GM23338 (cell line): ENCODE results near the gene CSNK2B. TPM values are rescaled to one million over a fixed set of nuclear protein-coding genes. Genes with fewer than 3 reads are reported as not detected.

Experiments used
- ATAC-seq: fragments of 200-7000 bp; cut with Tn5 transposase; 3 replicates; pipeline ENCODE4 v1.9.1; 2020
- DNase-seq: peaks from one replicate; pipeline ENCODE4 v3.0.0-alpha.2; 2015; ENCODE audit warnings: low spot score
- H2AFZ ChIP-seq: fragments of 200-600 bp; sonication (generic); 2 replicates; pipeline ENCODE4 v1.8.0; 2016; ENCODE audit warnings: antibody characterized with exemption, mild to moderate bottlenecking, moderate library complexity
- H3F3A ChIP-seq: fragments of 200-600 bp; sonication (generic); replicated peaks from 2 replicates; pipeline ENCODE4 v1.8.0; 2017; ENCODE audit warnings: antibody characterized with exemption, mixed run types, low read depth
- H3K27ac ChIP-seq: fragments of 200-600 bp; sonication (generic); 2 replicates; pipeline ENCODE4 v1.6.1; 2016; ENCODE audit warnings: low read depth
- H3K27me3 ChIP-seq: fragments of 200-600 bp; sonication (generic); 2 replicates; pipeline ENCODE4 v1.8.0; 2016; ENCODE audit warnings: mild to moderate bottlenecking, mixed run types, moderate library complexity; ENCODE audit not compliant: insufficient read depth
- H3K36me3 ChIP-seq: fragments of 200-600 bp; sonication (generic); 2 replicates; pipeline ENCODE4 v1.8.0; 2016; ENCODE audit warnings: mild to moderate bottlenecking; ENCODE audit not compliant: insufficient read depth
- H3K4me1 ChIP-seq: fragments of 200-600 bp; sonication (generic); 2 replicates; pipeline ENCODE4 v1.8.0; 2016; ENCODE audit warnings: mild to moderate bottlenecking, moderate library complexity; ENCODE audit not compliant: insufficient read depth
- H3K4me2 ChIP-seq: fragments of 200-600 bp; sonication (generic); 2 replicates; pipeline ENCODE4 v1.7.1; 2017; ENCODE audit warnings: mixed run types
- H3K4me3 ChIP-seq: fragments of 200-600 bp; sonication (generic); 2 replicates; pipeline ENCODE4 v1.6.1; 2016; ENCODE audit warnings: mixed run types
- H3K79me2 ChIP-seq: fragments of 200-600 bp; sonication (generic); replicated peaks from 2 replicates; pipeline ENCODE4 v1.8.0; 2017; ENCODE audit warnings: mild to moderate bottlenecking; ENCODE audit not compliant: insufficient read depth
- H3K9me2 ChIP-seq: fragments of 200-600 bp; sonication (generic); 2 replicates; pipeline ENCODE4 v1.8.0; 2017; ENCODE audit not compliant: insufficient read depth
- H4K20me1 ChIP-seq: fragments of 200-600 bp; sonication (generic); replicated peaks from 2 replicates; pipeline ENCODE4 v1.8.0; 2017; ENCODE audit warnings: mild to moderate bottlenecking; ENCODE audit not compliant: insufficient read depth
- H3K27ac Mint-ChIP-seq: 2 replicates; pipeline ENCODE4 v1.8.0; 2020; ENCODE audit warnings: inconsistent platforms, mild to moderate bottlenecking, moderate library complexity, mixed read lengths
- H3K27me3 Mint-ChIP-seq: 3 replicates; pipeline ENCODE4 v1.8.0; 2022; ENCODE audit warnings: low read depth, mild to moderate bottlenecking, moderate library complexity, mixed read lengths, inconsistent platforms; ENCODE audit not compliant: insufficient read depth, poor library complexity
- H3K36me3 Mint-ChIP-seq: 3 replicates; pipeline ENCODE4 v1.8.0; 2021; ENCODE audit warnings: low read depth, mild to moderate bottlenecking, inconsistent platforms, moderate library complexity, mixed read lengths
- H3K4me1 Mint-ChIP-seq: 3 replicates; pipeline ENCODE4 v1.8.0; 2020; ENCODE audit warnings: mild to moderate bottlenecking, inconsistent platforms, mixed read lengths
- H3K4me3 Mint-ChIP-seq: 3 replicates; pipeline ENCODE4 v1.8.0; 2021; ENCODE audit warnings: moderate library complexity, mild to moderate bottlenecking, inconsistent platforms, mixed read lengths
- H3K9me3 Mint-ChIP-seq: 3 replicates; pipeline ENCODE4 v1.8.0; 2020; ENCODE audit warnings: moderate library complexity, mild to moderate bottlenecking, inconsistent platforms, mixed read lengths
- CREB1 ChIP-seq: fragments of 250-450 bp; sonication (Bioruptor Pico); IDR thresholded peaks from 2 replicates; pipeline ENCODE4 v1.5.0; 2020; ENCODE audit warnings: low read depth, mild to moderate bottlenecking, moderate library complexity
- EZH2 ChIP-seq: fragments of 200-600 bp; sonication (generic); IDR thresholded peaks from one replicate; pipeline ENCODE4 v1.8.0; 2017; ENCODE audit warnings: antibody characterized with exemption, mild to moderate bottlenecking, low read depth; ENCODE audit not compliant: unreplicated experiment
- EZH2phosphoT487 ChIP-seq: fragments of 200-600 bp; sonication (generic); IDR thresholded peaks from one replicate; pipeline ENCODE4 v1.8.1; 2018; ENCODE audit warnings: antibody characterized with exemption; ENCODE audit not compliant: unreplicated experiment
- JUNB ChIP-seq: IDR thresholded peaks from one replicate; pipeline ENCODE4 v1.6.1; 2016; ENCODE audit warnings: antibody characterized with exemption; ENCODE audit not compliant: unreplicated experiment
- NANOG ChIP-seq: IDR thresholded peaks from 2 replicates; pipeline ENCODE4 v1.6.1; 2016; ENCODE audit warnings: antibody characterized with exemption, borderline replicate concordance
- POLR2AphosphoS5 ChIP-seq: IDR thresholded peaks from 2 replicates; pipeline ENCODE4 v1.6.1; 2016; ENCODE audit warnings: antibody characterized with exemption, low read depth
- STAT1 ChIP-seq: IDR thresholded peaks from one replicate; pipeline ENCODE4 v1.6.1; 2016; ENCODE audit warnings: antibody characterized with exemption; ENCODE audit not compliant: unreplicated experiment
- ZNF114 ChIP-seq: fragments of 250-450 bp; sonication (Bioruptor Pico); IDR thresholded peaks from 2 replicates; pipeline ENCODE4 v1.5.0; 2020; ENCODE audit warnings: mild to moderate bottlenecking, moderate library complexity
- ZNF331 ChIP-seq: fragments of 250-450 bp; sonication (Bioruptor Pico); IDR thresholded peaks from 2 replicates; pipeline ENCODE4 v1.5.0; 2020; ENCODE audit warnings: low read depth, mild to moderate bottlenecking, moderate library complexity
- polyA plus RNA-seq: library from polyadenylated mRNA; unstranded; fragments of >200 nt; fragmentation: Nextera tagmentation; extraction: Ambion mirVana; gene quantifications from 2 replicates; pipeline ENCODE4 v1.2.1, GENCODE V29; 2016
- total RNA-seq: library from RNA; depleted of rRNA; stranded (reverse); fragments of >200 nt; shearing (Covaris generic); gene quantifications from 2 replicates; pipeline ENCODE4 v1.2.3, GENCODE V29; 2014
- TF ChIP-seq, protein P1 (sequence below): IDR thresholded peaks from one replicate; pipeline ENCODE4 v1.6.1; 2018; ENCODE audit warnings: antibody characterized with exemption; ENCODE audit not compliant: unreplicated experiment
- TF ChIP-seq, protein P2 (sequence below): IDR thresholded peaks from 2 replicates; pipeline ENCODE4 v1.6.1; 2016; ENCODE audit warnings: antibody characterized with exemption
- TF ChIP-seq, protein P3 (sequence below): fragments of 250-450 bp; sonication (Bioruptor Pico); IDR thresholded peaks from 2 replicates; pipeline ENCODE4 v1.5.0; 2020; ENCODE audit warnings: mild to moderate bottlenecking, moderate library complexity
- TF ChIP-seq, protein P4 (sequence below), 2 experiments: fragments of 200-600 bp in 1 of 2; sonication (generic) in 1 of 2; conservative IDR thresholded peaks; 2 replicates each; pipeline versions ENCODE4 v1.5.1 to v1.6.1; 2016 to 2017; ENCODE audit warnings: antibody characterized with exemption in 2 of 2, low read depth in 2 of 2, mild to moderate bottlenecking in 2 of 2, moderate library complexity in 1 of 2

Gene CSNK2B
- total and polyA plus RNA-seq, 2 experiments from 2014 or later = 260 to 271 TPM

DNA sequence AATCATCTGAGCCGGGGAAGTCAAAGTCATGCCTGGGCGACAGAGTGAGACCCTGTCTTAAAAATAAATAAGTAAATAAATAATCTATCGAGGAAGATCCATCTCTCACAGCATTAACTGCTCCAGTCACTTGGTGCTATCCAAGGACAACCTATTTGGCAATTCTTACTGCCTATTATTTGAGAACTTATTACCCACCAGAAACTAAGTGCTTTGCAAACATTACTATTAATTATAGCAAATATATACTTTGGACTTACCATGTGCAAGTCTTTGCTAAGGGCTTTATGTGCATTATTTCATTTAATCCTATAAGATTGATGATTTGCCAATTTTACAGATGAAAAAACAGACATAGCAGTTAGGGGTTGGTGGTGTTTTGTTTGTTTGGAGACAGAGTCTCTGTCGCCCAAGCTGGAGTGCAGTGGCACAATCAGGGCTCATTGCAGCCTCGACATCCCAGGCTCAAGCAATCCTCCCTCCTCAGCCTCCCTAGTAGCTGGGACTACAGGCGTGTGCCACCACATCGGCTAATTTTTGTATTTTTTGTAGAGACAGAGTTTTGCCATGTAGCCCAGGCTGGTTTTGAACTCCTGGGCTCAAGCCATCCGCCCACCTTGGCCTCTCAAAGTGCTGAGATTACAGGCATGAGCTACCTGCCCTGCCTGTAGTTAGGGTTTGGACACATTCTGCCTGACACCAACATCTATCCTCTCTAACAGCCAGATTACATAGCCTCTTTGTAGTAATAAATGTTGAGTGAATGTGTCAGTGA lies 11.1 kb upstream of the CSNK2B start:
- TF ChIP-seq, protein P1, sequence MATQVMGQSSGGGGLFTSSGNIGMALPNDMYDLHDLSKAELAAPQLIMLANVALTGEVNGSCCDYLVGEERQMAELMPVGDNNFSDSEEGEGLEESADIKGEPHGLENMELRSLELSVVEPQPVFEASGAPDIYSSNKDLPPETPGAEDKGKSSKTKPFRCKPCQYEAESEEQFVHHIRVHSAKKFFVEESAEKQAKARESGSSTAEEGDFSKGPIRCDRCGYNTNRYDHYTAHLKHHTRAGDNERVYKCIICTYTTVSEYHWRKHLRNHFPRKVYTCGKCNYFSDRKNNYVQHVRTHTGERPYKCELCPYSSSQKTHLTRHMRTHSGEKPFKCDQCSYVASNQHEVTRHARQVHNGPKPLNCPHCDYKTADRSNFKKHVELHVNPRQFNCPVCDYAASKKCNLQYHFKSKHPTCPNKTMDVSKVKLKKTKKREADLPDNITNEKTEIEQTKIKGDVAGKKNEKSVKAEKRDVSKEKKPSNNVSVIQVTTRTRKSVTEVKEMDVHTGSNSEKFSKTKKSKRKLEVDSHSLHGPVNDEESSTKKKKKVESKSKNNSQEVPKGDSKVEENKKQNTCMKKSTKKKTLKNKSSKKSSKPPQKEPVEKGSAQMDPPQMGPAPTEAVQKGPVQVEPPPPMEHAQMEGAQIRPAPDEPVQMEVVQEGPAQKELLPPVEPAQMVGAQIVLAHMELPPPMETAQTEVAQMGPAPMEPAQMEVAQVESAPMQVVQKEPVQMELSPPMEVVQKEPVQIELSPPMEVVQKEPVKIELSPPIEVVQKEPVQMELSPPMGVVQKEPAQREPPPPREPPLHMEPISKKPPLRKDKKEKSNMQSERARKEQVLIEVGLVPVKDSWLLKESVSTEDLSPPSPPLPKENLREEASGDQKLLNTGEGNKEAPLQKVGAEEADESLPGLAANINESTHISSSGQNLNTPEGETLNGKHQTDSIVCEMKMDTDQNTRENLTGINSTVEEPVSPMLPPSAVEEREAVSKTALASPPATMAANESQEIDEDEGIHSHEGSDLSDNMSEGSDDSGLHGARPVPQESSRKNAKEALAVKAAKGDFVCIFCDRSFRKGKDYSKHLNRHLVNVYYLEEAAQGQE = no peak
- TF ChIP-seq JUNB (no peak), CREB1 (CRISPR knock-in tag) (no peak), EZH2phosphoT487 (no peak), NANOG (no peak), POLR2AphosphoS5 (no peak), ZNF114 (CRISPR knock-in tag) (no peak), STAT1 (no peak), ZNF331 (CRISPR knock-in tag) (no peak), EZH2 (no peak)
- TF ChIP-seq, protein P2, sequence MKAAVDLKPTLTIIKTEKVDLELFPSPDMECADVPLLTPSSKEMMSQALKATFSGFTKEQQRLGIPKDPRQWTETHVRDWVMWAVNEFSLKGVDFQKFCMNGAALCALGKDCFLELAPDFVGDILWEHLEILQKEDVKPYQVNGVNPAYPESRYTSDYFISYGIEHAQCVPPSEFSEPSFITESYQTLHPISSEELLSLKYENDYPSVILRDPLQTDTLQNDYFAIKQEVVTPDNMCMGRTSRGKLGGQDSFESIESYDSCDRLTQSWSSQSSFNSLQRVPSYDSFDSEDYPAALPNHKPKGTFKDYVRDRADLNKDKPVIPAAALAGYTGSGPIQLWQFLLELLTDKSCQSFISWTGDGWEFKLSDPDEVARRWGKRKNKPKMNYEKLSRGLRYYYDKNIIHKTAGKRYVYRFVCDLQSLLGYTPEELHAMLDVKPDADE = no peak
- TF ChIP-seq, protein P3, sequence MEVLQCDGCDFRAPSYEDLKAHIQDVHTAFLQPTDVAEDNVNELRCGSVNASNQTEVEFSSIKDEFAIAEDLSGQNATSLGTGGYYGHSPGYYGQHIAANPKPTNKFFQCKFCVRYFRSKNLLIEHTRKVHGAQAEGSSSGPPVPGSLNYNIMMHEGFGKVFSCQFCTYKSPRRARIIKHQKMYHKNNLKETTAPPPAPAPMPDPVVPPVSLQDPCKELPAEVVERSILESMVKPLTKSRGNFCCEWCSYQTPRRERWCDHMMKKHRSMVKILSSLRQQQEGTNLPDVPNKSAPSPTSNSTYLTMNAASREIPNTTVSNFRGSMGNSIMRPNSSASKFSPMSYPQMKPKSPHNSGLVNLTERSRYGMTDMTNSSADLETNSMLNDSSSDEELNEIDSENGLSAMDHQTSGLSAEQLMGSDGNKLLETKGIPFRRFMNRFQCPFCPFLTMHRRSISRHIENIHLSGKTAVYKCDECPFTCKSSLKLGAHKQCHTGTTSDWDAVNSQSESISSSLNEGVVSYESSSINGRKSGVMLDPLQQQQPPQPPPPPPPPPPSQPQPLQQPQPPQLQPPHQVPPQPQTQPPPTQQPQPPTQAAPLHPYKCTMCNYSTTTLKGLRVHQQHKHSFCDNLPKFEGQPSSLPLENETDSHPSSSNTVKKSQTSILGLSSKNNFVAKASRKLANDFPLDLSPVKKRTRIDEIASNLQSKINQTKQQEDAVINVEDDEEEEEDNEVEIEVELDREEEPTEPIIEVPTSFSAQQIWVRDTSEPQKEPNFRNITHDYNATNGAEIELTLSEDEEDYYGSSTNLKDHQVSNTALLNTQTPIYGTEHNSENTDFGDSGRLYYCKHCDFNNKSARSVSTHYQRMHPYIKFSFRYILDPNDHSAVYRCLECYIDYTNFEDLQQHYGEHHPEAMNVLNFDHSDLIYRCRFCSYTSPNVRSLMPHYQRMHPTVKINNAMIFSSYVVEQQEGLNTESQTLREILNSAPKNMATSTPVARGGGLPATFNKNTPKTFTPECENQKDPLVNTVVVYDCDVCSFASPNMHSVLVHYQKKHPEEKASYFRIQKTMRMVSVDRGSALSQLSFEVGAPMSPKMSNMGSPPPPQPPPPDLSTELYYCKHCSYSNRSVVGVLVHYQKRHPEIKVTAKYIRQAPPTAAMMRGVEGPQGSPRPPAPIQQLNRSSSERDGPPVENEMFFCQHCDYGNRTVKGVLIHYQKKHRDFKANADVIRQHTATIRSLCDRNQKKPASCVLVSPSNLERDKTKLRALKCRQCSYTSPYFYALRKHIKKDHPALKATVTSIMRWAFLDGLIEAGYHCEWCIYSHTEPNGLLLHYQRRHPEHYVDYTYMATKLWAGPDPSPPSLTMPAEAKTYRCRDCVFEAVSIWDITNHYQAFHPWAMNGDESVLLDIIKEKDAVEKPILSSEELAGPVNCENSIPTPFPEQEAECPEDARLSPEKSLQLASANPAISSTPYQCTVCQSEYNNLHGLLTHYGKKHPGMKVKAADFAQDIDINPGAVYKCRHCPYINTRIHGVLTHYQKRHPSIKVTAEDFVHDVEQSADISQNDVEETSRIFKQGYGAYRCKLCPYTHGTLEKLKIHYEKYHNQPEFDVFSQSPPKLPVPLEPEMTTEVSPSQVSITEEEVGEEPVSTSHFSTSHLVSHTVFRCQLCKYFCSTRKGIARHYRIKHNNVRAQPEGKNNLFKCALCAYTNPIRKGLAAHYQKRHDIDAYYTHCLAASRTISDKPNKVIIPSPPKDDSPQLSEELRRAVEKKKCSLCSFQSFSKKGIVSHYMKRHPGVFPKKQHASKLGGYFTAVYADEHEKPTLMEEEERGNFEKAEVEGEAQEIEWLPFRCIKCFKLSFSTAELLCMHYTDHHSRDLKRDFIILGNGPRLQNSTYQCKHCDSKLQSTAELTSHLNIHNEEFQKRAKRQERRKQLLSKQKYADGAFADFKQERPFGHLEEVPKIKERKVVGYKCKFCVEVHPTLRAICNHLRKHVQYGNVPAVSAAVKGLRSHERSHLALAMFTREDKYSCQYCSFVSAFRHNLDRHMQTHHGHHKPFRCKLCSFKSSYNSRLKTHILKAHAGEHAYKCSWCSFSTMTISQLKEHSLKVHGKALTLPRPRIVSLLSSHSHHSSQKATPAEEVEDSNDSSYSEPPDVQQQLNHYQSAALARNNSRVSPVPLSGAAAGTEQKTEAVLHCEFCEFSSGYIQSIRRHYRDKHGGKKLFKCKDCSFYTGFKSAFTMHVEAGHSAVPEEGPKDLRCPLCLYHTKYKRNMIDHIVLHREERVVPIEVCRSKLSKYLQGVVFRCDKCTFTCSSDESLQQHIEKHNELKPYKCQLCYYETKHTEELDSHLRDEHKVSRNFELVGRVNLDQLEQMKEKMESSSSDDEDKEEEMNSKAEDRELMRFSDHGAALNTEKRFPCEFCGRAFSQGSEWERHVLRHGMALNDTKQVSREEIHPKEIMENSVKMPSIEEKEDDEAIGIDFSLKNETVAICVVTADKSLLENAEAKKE (CRISPR knock-in tag) = no peak
- TF ChIP-seq, protein P4, sequence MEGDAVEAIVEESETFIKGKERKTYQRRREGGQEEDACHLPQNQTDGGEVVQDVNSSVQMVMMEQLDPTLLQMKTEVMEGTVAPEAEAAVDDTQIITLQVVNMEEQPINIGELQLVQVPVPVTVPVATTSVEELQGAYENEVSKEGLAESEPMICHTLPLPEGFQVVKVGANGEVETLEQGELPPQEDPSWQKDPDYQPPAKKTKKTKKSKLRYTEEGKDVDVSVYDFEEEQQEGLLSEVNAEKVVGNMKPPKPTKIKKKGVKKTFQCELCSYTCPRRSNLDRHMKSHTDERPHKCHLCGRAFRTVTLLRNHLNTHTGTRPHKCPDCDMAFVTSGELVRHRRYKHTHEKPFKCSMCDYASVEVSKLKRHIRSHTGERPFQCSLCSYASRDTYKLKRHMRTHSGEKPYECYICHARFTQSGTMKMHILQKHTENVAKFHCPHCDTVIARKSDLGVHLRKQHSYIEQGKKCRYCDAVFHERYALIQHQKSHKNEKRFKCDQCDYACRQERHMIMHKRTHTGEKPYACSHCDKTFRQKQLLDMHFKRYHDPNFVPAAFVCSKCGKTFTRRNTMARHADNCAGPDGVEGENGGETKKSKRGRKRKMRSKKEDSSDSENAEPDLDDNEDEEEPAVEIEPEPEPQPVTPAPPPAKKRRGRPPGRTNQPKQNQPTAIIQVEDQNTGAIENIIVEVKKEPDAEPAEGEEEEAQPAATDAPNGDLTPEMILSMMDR (conservative IDR thresholded peaks at IDR 0.05; ENCODE audit: low read depth in 2 of 2) = no peak
- H3K27ac Mint-ChIP-seq = no peak overlapping the region
- Histone ChIP-seq H3K4me3 (no peak overlapping the region), H3K36me3 (peaks cover 11% of the 10 kb centered on the region; the same call in 1 of the 2 replicates), H2AFZ (no peak overlapping the region), H3K4me2 (no peak overlapping the region), H3K9me2 (no peaks in the 10 kb centered on the region), H3K79me2 (peaks cover 38% of the 10 kb centered on the region), H3F3A (peaks cover 18% of the 10 kb centered on the region), H3K27ac (peak overlapping the region; percentile 96; the same call in 1 of the 2 replicates), H3K27me3 (no peaks in the 10 kb centered on the region), H4K20me1 (peaks cover 12% of the 10 kb centered on the region; the same call in 1 of the 2 replicates), H3K4me1 (peaks cover 14% of the 10 kb centered on the region)
- ATAC-seq = no peak
- peaks cover 24% of the 10 kb centered on the region for H3K36me3 Mint-ChIP-seq
- peaks cover 24% of the 10 kb centered on the region for H3K27me3 Mint-ChIP-seq
- H3K9me3 Mint-ChIP-seq = no peaks in the 10 kb centered on the region
- peaks cover 34% of the 10 kb centered on the region; the same call in 2 of the 3 replicates for H3K4me1 Mint-ChIP-seq
- peak overlapping the region; percentile 45; the same call in 2 of the 3 replicates for H3K4me3 Mint-ChIP-seq
- no peak for DNase-seq
